Hematopoietic multipotent progenitor cell treated with erythropoietin and hydrocortisone succinate and interleukin-3 and kit ligand, for 8 days (in vitro differentiated cells): ENCODE data around the gene GGN.
"Not testable (repeated sequence)": the region's sequence is repeated elsewhere in the genome, so short reads cannot be mapped to it uniquely, and the experiment has no call there.

Source experiments
- DNase-seq: peaks from one replicate; pipeline ENCODE4 v3.0.0-alpha.2; 2015

The GGN gene

GRCh38 chr19:38360839-38361631, 26.8 kb downstream of the GGN start:
- no peak for DNase-seq

GRCh38 chr19:38360351-38360750, 27.5 kb downstream of the GGN start:
- DNase-seq: no peak

GRCh38 chr19:38359242-38360021, 28.4 kb downstream of the GGN start:
- no peak for DNase-seq

GRCh38 chr19:38358071-38358470, 29.8 kb downstream of the GGN start:
- no peak for DNase-seq

- DNase-seq: no peak
Measured at GRCh38 chr19:38355728-38356725, 31.8 kb downstream of the GGN start.

- DNase-seq: no peak
Measured at GRCh38 chr19:38352611-38353010, 35.2 kb downstream of the GGN start.

- no peak for DNase-seq
Measured at GRCh38 chr19:38351865-38352395, 35.9 kb downstream of the GGN start.

GRCh38 chr19:38350883-38351282, 37.0 kb downstream of the GGN start:
- no peak for DNase-seq

- DNase-seq: no peak
Measured at GRCh38 chr19:38346837-38347236, 41.0 kb downstream of the GGN start.

GRCh38 chr19:38340927-38341326, 46.9 kb downstream of the GGN start:
- DNase-seq: no peak

- not testable (repeated sequence) for DNase-seq
Measured at GRCh38 chr19:38339011-38339410, 48.8 kb downstream of the GGN start.

GRCh38 chr19:38337360-38337653, 50.5 kb downstream of the GGN start:
- no peak for DNase-seq

- DNase-seq: peak; percentile 96
Measured at GRCh38 chr19:38336638-38337359, 51.0 kb downstream of the GGN start.

- peak; percentile 97 for DNase-seq
Measured at GRCh38 chr19:38335949-38336637, 51.7 kb downstream of the GGN start.
